Measurements from ENCODE around the gene COLQ. TPM values are rescaled to one million over a fixed set of nuclear protein-coding genes. Genes with fewer than 3 reads are reported as not detected.

The COLQ gene
- total RNA-seq, 4 donors from 2014 or later, result 0.10 to 3.3 (median 1.8) TPM

DNA sequence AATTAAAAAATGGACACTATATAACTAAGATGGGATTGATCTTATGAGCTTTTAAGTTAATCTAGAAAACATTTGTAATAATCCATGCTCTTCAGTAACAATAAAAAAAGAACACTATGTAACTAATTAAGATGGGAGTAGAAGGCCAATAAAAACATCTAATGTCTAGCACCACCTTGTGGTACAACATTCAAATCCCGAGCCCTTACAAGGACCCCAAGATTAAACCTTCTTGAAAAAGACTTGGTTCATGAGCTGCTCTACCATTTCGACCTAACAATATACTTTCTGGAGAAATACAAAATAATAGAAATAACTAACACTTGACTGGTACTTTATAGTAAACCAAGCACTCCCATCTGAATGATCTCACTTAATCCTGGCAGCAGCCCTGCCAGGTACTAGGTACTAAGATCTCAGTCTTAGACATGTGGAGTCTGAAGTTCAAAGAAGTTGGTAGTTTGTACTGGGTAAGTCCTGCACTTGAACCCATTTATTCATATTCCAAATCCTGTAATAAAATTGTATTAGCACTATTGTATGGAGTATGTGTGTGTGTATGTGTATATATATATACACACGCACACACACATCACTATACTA lies 116.0 kb downstream of the COLQ start:
- WGBS, 2 donors, result 39 to 40% methylated on average over 3 of the region's 3 CpGs
- TF ChIP-seq POLR2A (IDR thresholded peaks at IDR 0.05), result no peak
- TF ChIP-seq, protein P1, sequence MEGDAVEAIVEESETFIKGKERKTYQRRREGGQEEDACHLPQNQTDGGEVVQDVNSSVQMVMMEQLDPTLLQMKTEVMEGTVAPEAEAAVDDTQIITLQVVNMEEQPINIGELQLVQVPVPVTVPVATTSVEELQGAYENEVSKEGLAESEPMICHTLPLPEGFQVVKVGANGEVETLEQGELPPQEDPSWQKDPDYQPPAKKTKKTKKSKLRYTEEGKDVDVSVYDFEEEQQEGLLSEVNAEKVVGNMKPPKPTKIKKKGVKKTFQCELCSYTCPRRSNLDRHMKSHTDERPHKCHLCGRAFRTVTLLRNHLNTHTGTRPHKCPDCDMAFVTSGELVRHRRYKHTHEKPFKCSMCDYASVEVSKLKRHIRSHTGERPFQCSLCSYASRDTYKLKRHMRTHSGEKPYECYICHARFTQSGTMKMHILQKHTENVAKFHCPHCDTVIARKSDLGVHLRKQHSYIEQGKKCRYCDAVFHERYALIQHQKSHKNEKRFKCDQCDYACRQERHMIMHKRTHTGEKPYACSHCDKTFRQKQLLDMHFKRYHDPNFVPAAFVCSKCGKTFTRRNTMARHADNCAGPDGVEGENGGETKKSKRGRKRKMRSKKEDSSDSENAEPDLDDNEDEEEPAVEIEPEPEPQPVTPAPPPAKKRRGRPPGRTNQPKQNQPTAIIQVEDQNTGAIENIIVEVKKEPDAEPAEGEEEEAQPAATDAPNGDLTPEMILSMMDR (IDR thresholded peaks at IDR 0.05), result no peak
- H3K4me3 ChIP-seq (ENCODE audit: low read depth, poor library complexity, severe bottlenecking), result no peak overlapping the region
- intact Hi-C loops (cut with DNase I; ENCODE audit: low total_unique reads), result loop anchor here (10.0 kb wide), 1 partner anchor 201 kb away; the partner anchor contains the start of gene CAPN7
- no peak for DNase-seq (ENCODE audit: low spot score in 2 of 2)

GRCh38 chr3:15404767-15405166 lies 116.7 kb downstream of the COLQ start:
- intact Hi-C loops (cut with DNase I; ENCODE audit: low total_unique reads), result loop anchor here (10.0 kb wide), 1 partner anchor 200 kb away; the partner anchor contains the start of gene CAPN7
- WGBS, 2 donors, result 88 to 97% methylated on average over 1 of the region's 1 CpG

GRCh38 chr3:15403965-15404364 lies 117.5 kb downstream of the COLQ start:
- H3K4me3 ChIP-seq (ENCODE audit: low read depth, poor library complexity, severe bottlenecking), result no peak overlapping the region
- WGBS, 2 donors, result 83 to 95% methylated on average over 3 of the region's 3 CpGs
- no peak for DNase-seq (ENCODE audit: low spot score in 2 of 2)
- TF ChIP-seq, protein P1 (IDR thresholded peaks at IDR 0.05), result no peak
- no peak for TF ChIP-seq POLR2A (IDR thresholded peaks at IDR 0.05)
- intact Hi-C loops (cut with DNase I; ENCODE audit: low total_unique reads), result loop anchor here (10.0 kb wide), 1 partner anchor 199 kb away; the partner anchor contains the start of gene CAPN7

More at GRCh38 chr3:15404767-15405166, 116.7 kb downstream of the COLQ start:
- no peak overlapping the region for H3K4me3 ChIP-seq (ENCODE audit: low read depth, poor library complexity, severe bottlenecking)
- no peak for TF ChIP-seq POLR2A (IDR thresholded peaks at IDR 0.05)
- TF ChIP-seq, protein P1 (IDR thresholded peaks at IDR 0.05), result no peak
- no peak for DNase-seq (ENCODE audit: low spot score in 2 of 2)

- 72 to 81% methylated on average over 3 of the region's 3 CpGs for WGBS, 2 donors
- intact Hi-C loops (cut with DNase I; ENCODE audit: low total_unique reads), result loop anchor here (10.0 kb wide), 1 partner anchor 199 kb away; the partner anchor contains the start of gene CAPN7
- TF ChIP-seq, protein P1 (IDR thresholded peaks at IDR 0.05), result no peak
- TF ChIP-seq POLR2A (IDR thresholded peaks at IDR 0.05), result no peak
- H3K4me3 ChIP-seq (ENCODE audit: low read depth, poor library complexity, severe bottlenecking), result no peak overlapping the region
- no peak for DNase-seq (ENCODE audit: low spot score in 2 of 2)
Observed at GRCh38 chr3:15403495-15403894, 118.0 kb downstream of the COLQ start.

- TF ChIP-seq, protein P1 (IDR thresholded peaks at IDR 0.05), result no peak
- no peak for TF ChIP-seq POLR2A (IDR thresholded peaks at IDR 0.05)
- 90 to 91% methylated on average over 4 of the region's 4 CpGs for WGBS, 2 donors
- intact Hi-C loops (cut with DNase I; ENCODE audit: low total_unique reads), result loop anchor here (10.0 kb wide), 1 partner anchor 197 kb away; the partner anchor contains the start of gene CAPN7
- no peak overlapping the region for H3K4me3 ChIP-seq (ENCODE audit: low read depth, poor library complexity, severe bottlenecking)
- no peak for DNase-seq (ENCODE audit: low spot score in 2 of 2)
Observed at GRCh38 chr3:15401936-15402335, 119.6 kb downstream of the COLQ start.

Small RNA genes within 50 kb of the gene (microRNA-seq; reads per million reads assigned to microRNA genes)
- 0 reads per million in 2 donors for gene MIR4270 (ENCODE audit: borderline number of aligned reads in 1 of 2, borderline replicate concordance in 2 of 2)

Other genes starting within 250 kb of the COLQ start
- 10 to 100 TPM; 10.7 to 30.3 (median 18.5) TPM for gene SH3BP5, start 189.1 kb downstream of the COLQ start, total RNA-seq
- gene METTL6, start 94.2 kb downstream of the COLQ start, total RNA-seq, result 10 to 100 TPM in 1 of 4 donors, 1 to 10 TPM in 3; 4.9 to 15.2 (median 7.9) TPM
- 10 to 100 TPM; 18.3 to 35.5 (median 28.2) TPM for gene EAF1, start 94.1 kb downstream of the COLQ start, total RNA-seq
- gene HACL1, start 79.9 kb upstream of the COLQ start, total RNA-seq, result 10 to 100 TPM; 13.6 to 20.4 (median 18.2) TPM
- 10 to 100 TPM; 18.1 to 24.6 (median 21.4) TPM for gene BTD, start 80.0 kb upstream of the COLQ start, total RNA-seq

Measured in lower leg skin (tissue), 4 donors.